ENCODE measurements around the gene BMI1. TPM values are rescaled to one million over a fixed set of nuclear protein-coding genes. Genes with fewer than 3 reads are reported as not detected.
"Not testable (repeated sequence)": the region's sequence is repeated elsewhere in the genome, so short reads cannot be mapped to it uniquely, and the experiment has no call there.

BMI1 gene
- total RNA-seq, result 41.9 TPM

DNA sequence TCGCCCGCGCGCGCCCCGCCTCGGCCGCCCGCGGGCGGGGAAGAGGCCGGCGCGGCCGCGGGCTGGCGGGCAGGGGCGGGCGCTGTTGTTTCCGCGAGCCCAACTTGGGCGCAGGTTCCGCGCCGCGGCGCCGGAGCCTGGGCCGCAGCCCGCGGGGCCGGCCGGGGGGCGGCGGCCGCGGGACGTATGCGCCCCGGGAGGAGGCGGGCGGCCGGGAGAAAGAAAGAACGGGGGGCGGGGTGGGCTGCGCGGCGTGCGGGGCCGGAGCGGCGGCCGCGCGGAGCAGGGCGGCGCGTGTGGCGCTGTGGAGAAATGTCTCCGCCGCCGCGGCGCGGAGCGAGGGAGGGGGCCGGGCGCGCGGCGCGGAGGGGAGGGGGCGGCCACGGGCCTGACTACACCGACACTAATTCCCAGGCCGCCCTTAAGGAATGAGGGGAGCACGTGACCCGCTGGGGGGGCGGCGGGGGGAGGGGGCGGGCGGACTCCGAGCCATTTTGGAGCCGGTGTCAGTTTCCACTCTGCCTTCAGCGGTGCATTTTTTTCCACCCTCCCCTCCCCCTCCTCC is at the start of gene BMI1:
Gene BMI1, plus strand, starts transcription at position 509 of the 565 bp plus-strand sequence. CDS start 5,351 bp downstream, outside the sequence.
- DNase-seq, result peak; percentile 89

DNA sequence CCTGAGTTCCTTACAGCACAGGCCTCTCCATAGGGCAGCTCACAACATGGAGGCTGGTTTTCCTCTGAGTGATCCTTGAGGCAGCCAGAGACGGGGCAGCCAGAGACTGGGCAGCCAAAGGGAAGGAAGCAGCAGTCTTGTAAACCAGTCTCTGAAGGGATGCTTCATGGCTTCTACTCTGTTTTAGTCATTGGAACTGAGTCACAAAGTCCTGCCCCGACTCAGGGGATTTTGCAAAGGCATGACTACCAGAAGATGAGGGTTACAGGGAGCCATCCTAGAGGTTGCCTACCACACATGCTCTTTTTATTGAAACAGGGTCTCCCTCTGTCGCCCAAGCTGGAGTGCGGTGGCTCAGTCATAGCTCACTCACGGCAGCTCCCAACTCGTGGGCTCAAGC is 49.1 kb upstream of the BMI1 start:
- no peak for DNase-seq

DNA sequence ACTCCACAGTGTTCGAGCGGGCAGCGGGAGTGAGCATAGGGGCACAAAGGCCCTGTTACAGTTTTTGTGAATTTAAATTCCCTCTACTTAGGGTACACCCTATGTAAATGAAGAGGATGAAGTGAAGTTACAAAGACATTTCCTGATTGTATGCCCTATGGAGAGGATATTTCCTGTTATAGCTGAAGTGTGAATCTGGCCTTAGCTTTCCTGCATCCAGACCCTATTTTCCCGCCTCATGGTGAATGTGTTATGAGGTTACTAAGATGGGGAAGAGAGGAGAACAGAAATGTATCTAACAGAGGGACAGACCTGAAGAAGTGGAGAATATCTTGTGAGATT is 42.5 kb upstream of the BMI1 start:
- DNase-seq, result no peak

DNA sequence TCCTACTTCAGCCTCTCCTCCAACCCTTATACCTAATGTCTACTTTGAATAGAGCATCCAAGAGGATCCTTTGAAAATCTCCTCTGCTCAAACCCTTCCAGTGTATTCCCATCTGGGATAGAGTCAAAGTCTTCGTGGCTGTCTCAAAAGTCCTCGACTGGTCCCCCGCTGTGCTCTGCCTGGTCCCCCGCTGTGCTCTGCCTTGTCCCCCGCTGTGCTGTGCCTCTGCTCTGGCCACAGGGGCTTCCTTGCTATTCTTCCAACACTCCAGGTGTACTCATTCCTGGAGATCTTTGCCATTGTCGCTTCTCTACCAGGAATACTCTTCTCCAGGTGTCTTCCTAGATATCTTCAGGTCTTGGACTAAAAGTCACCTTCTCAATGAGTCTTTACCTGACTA is 40.8 kb upstream of the BMI1 start:
- no peak for DNase-seq

DNA sequence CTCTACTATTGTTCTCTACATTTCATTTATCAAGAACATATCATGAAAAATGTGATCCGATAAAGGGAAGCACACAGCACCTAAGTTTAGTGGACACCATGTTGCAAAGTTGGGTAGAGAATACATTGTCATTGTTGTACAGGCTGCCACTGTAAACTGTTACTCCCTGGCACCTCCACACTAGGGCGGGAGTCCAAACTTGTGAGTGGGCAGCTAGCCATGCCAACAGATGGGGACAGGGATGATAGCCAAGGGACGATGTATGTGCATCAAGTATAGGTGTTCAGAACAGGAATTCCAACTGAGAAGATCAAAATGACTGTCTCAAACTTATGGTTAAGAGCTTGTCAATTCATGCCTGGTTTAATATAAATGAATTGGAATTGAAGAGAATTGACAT is 35.8 kb upstream of the BMI1 start:
- no peak for DNase-seq

DNA sequence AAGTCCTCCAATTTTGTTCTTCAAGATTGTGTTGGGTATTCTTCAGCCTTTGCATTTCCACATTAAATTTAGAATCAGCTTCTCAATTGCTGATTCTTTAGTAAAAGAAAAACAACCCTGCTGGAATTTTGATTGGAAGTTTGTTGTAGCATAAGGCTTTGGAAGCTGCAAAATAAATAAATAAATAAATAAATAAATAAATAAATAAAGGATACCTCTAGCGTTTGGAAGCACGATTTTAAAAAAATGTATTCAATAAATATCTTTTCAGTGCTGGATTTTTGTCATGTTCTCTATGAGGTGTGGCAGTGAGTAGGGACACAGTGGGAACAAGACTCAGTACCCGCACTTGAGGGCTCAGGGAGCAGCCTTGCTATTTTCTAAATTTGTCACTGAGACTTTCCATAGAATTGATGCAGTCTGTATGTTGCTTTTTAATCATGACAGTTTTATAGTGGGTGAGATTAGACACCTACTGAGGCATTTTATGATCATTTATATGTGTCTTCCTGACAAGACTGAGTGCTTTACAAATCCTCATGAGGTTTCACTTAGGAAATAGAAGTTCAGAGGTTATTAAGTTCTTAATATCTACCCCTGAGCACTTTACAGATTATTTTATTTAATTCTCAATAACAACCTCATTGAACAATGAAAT is 27.0 kb upstream of the BMI1 start:
- no peak for DNase-seq

DNA sequence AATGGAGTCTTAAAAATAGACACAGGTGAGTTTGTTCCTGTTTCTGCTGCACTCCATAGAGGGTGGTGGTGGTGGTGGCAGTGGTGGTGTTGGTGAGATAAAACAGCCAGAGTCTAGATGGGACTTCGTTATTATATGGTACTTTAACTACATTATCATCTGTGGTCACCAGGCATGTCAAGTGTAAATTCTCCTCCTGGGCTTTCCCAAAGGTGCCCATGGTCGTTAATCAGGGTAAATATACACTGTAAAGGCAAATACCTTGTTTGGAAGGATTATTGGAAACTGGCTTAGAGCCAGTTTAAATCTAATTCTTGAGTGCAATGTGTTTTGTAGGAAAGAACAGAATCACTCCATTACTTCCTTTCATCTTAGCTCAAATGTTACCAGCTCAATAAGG is 26.2 kb upstream of the BMI1 start:
- DNase-seq, result no peak

DNA sequence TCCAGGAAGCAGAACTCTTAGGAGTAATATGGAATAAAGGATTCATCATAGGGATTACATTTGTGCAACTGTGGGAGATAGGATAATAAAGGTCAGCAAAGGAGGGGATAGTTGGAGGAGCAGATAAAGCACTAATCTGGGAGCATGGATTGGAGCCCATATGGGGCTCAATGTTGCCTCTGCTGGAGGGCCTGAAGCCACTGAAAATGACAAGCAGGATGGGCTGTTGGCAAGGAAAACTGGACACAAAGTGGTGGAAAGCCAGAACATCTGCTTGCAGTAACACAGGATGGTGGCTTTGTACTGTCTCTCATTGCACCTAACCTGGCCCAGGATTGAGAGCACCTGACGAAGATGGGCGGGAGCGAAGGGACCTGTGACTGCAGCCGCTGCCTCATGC is 19.7 kb upstream of the BMI1 start:
- DNase-seq, result no peak

DNA sequence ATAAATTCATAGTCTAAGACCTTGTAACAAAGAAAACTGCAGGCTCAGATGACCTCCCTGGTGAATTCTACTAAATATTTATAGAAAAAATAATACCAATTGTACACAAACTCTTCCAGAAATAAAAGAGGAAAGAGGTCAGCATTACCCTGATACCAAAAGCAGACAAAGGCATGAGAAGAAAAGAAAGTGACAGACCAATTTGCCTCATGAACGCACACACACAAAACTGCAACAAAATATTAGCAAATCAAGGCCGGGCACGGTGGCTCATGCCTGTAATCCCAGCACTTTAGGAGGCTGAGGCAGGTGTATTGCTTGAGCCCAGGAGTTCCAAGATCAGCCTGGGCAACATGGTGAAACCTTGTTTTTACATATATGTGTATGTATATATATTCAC is 17.4 kb upstream of the BMI1 start:
- DNase-seq, result no peak

DNA sequence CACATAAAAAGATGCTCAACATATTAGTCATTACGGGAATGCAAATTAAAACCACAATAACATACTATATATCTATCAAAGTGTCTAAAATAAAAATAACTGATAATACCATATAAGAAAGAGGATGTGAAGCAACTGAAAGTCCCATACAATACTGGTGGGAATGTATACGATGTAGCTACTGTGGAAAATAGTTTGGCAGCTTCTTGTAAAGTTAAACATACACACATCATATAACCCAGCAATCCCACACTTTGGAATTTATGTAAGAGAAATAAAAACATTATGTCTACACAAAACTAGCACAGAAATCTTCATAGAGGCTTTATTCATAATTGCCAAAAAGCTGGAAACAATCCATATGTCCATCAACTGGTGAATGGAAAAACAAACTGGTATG is 15.2 kb upstream of the BMI1 start:
- no peak for DNase-seq

DNA sequence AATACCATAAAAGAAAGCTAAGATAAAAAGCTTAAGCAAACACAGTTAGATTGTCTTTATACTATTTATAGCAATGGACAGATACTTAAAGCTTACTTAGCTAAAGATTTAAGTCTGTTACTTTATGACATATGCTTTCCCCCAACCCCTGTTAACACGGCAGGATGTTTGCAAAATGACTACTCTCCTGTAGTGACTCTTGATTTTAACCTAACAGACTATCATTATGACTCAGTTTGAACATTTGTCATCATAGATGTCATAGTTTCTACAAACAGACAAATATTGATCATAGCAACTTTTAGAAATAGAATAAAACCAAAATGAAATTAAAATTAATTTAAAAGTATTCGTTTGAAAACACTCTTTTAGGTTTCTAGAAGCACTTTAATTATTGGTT is 12.5 kb upstream of the BMI1 start:
- no peak for DNase-seq

DNA sequence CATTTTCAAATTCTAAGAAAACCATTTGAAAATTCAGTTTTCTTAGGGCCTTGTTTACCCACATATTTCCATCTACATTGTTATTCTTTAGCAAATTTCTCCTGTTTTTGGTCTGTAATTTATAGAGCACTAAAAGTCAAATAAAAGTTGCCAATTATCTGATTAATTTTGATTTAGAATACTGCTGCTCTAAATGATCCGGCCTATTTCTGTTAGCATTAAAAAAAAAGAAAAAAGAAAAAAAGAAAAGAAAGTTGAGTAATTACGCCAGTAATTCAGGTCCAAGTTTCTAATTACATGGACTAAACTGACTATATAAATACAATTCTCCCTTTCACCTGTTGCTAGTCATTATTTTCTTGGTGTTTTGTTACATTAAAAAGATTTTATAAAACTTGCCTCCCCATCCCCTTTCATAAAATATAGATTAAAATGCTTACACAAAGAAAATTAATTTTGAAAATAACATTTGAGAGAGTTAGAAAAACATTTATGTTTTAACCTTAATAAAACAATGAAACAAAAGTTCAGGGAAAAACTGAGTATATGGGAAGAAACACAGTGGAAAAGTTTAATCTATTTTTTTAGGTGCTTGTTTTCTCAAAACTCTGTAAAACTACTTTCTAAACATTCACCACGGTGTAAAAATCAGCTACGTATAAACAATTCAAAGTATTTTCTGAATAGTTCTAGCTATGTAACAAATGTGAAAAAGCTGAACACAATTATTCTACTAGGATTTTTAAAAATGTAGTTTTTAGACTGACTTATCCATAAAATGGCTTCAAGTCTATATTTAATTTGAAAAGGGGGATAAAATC is 11.5 kb upstream of the BMI1 start:
- no peak for DNase-seq

DNA sequence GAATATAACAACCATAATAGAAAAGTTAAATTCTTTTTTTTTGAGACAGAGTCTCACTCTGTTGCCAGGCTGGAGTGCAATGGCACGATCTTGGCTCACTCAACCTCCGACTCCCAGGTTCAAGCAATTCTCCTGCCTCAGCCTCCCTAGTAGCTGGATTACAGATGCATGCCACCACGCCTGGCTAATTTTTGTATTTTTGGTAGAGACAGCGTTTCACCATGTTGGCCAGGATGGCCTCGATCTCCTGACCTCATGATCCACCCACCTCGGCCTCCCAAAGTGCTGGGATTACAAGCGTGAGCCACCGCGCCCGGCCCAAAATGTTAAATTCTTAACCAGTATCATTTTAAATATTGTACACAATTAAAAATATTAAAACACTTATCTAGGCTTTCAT is 10.9 kb upstream of the BMI1 start:
- DNase-seq, result not testable (repeated sequence)

DNA sequence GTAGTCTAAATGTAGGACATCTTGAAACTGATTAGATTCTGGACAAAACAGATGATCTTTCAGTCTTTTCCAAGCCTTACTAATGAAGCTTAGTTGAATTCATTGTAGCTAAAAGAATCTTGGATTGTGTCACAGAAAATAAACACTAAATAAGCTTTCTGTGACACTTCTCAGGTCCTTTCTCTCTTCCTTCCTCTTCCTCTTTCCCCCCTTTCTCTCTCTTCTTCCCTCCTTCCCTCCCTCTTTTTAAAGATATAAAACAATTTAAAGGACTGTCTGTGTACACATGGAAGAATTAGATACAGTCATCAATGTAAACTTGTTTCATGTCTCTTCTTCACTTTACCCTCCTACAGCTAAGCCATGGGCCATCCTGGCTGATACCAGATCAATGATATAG is 10.0 kb upstream of the BMI1 start:
- DNase-seq, result no peak

DNA sequence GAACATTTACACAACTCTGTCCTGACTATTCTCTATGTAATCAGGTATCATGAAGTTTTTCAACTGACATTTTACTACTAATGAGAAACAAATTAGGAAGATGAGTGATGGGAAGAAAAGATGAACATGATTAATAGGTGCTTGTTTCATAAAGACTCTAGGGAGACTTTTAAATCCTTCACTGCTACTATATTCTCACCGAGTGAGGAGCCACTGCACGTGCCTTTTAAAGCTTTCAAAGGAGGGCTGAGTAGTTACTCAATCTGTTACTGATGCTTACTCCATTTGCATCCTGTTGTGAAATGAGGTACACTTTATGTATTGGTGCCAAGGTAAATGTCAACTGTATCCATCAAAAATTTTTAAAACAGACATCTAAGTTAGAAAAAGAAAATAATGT is 6.0 kb upstream of the BMI1 start:
- DNase-seq, result no peak

DNA sequence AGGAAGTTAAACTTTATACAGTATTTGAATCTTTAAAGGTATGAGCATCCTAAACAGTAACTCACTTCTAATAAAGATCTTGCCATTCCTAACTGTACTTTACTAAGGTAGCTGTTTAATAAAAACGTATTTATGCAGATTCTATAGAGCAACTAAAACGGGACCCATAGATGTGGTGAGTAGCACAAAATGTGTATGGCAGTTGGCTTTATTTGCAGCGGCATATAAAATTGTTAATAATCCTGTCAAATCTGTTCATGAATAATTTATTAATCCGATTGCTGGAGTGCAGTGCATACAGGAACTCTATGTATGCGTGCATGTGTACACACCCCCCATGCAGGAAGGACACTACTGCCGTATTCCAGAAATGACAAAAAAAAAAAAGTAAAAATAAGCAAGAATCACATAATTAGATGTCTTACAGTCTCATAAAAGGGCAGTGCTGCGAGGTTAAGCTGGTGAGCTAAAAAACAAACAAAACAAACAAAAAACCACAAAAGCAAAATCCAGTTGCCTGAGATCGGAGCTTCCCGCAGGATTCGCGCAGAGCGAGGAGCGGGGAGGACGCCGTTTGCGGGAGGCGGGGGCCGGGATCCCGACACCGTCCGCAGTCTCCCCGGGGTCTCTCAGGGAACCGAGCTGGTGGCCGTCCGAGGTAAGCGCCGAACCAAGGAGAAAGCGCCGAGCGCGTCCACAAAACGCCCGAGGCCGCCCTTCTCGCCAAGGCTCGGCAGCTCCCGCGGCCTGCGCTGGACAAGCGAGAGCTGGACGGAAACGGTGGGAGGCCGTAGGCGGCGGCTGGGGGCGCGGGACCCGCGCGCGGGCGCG is 5.2 kb upstream of the BMI1 start:
- DNase-seq, result peak; percentile 51

DNA sequence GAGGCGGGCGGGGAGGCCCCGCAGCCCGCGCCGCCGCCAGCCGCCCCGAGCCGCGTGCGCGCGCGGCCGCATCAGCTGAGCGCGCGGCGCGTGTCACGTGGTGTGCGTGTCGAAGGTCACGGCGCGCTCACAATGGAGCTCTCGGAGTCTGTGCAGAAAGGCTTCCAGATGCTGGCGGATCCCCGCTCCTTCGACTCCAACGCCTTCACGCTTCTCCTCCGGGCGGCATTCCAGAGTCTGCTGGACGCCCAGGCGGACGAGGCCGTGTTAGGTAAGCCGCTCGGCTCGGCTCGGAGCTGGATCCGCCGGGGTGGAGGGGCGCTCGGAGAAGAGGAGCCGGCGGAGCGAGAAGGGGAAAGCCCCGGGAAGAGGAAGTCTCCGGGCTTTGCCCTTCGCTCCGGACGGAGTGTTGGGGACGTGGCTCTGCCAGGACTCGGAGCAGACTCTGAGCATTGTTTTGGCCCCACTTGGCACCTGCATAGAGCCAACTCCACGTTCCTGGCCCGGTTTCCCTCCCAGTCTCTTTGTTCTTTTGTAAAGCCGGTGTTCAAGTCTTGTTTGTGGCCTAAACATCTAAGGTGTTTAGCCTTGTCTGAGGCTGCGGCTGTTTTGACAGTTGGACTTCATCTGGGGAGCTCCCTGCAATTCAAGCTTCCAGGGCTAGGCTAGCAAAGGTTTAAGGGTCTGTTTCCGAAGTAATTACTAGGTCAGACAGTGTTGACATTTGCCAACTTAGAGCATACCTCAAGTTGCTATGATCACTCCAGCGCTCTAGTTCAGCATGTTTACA is 4.4 kb upstream of the BMI1 start, which contains the start of gene COMMD3:
Gene COMMD3, plus strand, starts transcription at position 103 of the 790 bp plus-strand sequence. Its CDS starts 30 bp downstream, at position 133.
- DNase-seq, result peak; percentile 89

DNA sequence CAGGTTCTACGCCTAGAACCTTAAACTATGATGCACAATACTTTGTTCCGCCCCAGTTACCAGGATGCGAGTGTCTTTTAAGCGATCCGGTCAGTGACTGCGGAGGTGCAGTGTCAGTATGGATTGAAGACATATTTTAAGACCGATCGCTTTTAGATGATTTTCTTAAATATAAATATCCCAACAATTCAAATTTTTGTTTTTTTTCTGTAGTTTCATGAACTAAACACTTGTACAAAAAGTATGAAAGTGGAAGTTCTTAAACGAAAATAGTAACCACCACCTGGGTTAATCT is 3.9 kb upstream of the BMI1 start:
- no peak for DNase-seq

DNA sequence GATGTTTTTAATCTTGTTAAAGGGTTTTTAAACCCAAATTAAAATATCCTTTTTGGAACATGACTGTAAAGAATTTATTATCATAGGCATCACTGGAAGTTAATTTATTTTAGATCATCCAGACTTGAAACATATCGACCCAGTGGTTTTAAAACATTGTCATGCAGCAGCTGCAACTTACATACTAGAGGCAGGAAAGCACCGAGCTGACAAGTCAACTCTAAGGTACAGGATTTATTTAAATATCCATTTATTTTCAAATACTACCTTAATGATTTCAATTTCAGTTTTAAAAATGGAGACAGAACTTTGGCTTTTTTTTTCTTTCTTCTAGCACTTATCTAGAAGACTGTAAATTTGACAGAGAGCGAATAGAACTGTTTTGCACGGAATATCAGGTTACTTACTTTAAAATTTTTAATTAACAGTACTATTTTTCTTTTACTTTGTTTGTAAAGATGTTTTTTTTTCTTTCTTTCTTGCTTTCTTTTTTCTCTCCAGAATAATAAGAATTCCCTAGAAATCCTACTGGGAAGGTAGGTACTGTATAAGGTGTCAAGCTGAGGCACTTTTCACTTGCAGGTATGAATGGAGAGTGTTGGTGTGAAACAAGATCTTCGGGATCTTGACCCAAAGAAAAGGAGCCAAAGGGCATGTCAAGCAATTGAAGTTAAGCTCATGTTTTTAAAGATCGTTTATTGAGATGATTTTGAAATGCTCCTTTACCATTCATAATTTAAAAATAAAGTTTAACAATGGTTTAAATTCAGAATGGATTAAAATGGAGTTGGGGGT is 2.9 kb upstream of the BMI1 start:
- DNase-seq, result no peak

DNA sequence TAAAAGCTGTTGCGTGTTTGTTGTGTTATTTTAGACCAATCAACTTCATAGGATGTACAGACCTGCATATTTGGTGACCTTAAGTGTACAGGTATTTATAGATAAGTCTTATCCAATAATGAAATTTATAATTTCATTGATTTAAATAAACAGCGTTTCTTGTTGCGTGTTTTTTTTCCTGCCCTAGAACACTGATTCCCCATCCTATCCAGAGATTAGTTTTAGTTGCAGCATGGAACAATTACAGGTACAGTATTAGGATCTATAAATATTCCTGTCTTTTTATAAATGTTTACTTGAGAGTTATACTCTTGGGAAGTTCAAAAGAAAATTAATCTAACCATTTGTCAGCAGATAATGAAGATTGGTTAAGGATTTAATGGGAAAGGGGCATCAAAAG is 2.1 kb upstream of the BMI1 start:
- no peak for DNase-seq

DNA sequence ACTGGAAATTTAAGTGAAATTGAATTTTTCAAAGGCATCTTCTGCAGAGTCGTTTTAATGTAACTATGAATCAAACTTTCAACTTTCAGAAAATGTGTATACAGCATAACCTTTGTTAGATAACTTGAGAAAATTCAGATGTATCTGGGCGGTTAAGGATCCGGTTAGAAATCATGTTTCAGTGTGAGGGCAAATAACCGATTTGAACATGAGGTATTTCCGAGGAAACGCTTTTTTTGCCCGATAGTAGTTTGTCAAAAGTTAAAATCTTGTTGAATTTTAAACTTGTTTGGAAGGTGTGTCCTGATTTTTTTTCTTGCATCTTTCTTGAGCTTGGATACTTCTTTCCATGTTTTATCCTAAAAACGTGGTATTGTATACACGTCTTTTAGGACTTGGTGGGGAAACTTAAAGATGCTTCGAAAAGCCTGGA is 1.3 kb upstream of the BMI1 start:
- DNase-seq, result peak; percentile 16

Measured in skin of body (tissue), 2 donors.